ENCODE results near the gene AGPS.

The AGPS gene

GRCh38 chr2:177391822-177392372 is 676 bp upstream of the AGPS start:
- H3K36me3 ChIP-seq (replicated peaks; ENCODE audit: low read depth, low read length) = no peaks in the 10 kb centered on the region
- peaks cover 29% of the 10 kb centered on the region for H3K4me1 ChIP-seq (ENCODE audit: low read length)
- peaks cover 46% of the 10 kb centered on the region for H3K79me2 ChIP-seq (ENCODE audit: low read length)
- no peaks in the 10 kb centered on the region for H3K27me3 ChIP-seq (ENCODE audit: low read depth, low read length)
- H4K20me1 ChIP-seq (ENCODE audit: insufficient read depth, low read length) = peaks cover 20% of the 10 kb centered on the region
- H3K9ac ChIP-seq (ENCODE audit: low read length) = peak overlapping the region; percentile 92
- TF ChIP-seq CTCF (IDR thresholded peaks at IDR 0.05; ENCODE audit: low read depth, low read length) (no peak), EZH2phosphoT487 (IDR thresholded peaks at IDR 0.05; ENCODE audit: low read depth) (no peak)
- H3K27ac ChIP-seq (ENCODE audit: low read length) = no peak overlapping the region
- H3K4me2 ChIP-seq (ENCODE audit: low read length) = peak overlapping the region; percentile 80
- peak overlapping the region; percentile 94 for H3K4me3 ChIP-seq (ENCODE audit: low read length)
- peak overlapping the region; percentile 89 for H2AFZ ChIP-seq (ENCODE audit: low read depth, low read length)
- no peaks in the 10 kb centered on the region for H3K9me3 ChIP-seq (ENCODE audit: insufficient read depth, low read length)

- Histone ChIP-seq H3K9ac (ENCODE audit: low read length) (peak overlapping the region; percentile 92), H3K27me3 (ENCODE audit: low read depth, low read length) (no peaks in the 10 kb centered on the region), H3K36me3 (replicated peaks; ENCODE audit: low read depth, low read length) (no peaks in the 10 kb centered on the region), H3K4me1 (ENCODE audit: low read length) (peaks cover 29% of the 10 kb centered on the region), H3K79me2 (ENCODE audit: low read length) (peaks cover 59% of the 10 kb centered on the region), H4K20me1 (ENCODE audit: insufficient read depth, low read length) (peaks cover 23% of the 10 kb centered on the region), H3K4me3 (ENCODE audit: low read length) (peak overlapping the region; percentile 94), H3K27ac (ENCODE audit: low read length) (no peak overlapping the region), H3K4me2 (ENCODE audit: low read length) (peak overlapping the region; percentile 80), H3K9me3 (ENCODE audit: insufficient read depth, low read length) (no peaks in the 10 kb centered on the region), H2AFZ (ENCODE audit: low read depth, low read length) (peak overlapping the region; percentile 89)
- TF ChIP-seq EZH2phosphoT487 (IDR thresholded peaks at IDR 0.05; ENCODE audit: low read depth) (no peak), CTCF (IDR thresholded peaks at IDR 0.05; ENCODE audit: low read depth, low read length) (no peak)
Observed at GRCh38 chr2:177393203-177393755, 706 bp downstream of the AGPS start.

- TF ChIP-seq EZH2phosphoT487 (IDR thresholded peaks at IDR 0.05; ENCODE audit: low read depth) (no peak), CTCF (IDR thresholded peaks at IDR 0.05; ENCODE audit: low read depth, low read length) (no peak)
- Histone ChIP-seq H4K20me1 (ENCODE audit: insufficient read depth, low read length) (peaks cover 27% of the 10 kb centered on the region), H3K36me3 (replicated peaks; ENCODE audit: low read depth, low read length) (no peaks in the 10 kb centered on the region), H3K4me2 (ENCODE audit: low read length) (peak overlapping the region; percentile 80), H3K27me3 (ENCODE audit: low read depth, low read length) (no peaks in the 10 kb centered on the region), H3K27ac (ENCODE audit: low read length) (no peak overlapping the region), H3K79me2 (ENCODE audit: low read length) (peaks cover 66% of the 10 kb centered on the region), H2AFZ (ENCODE audit: low read depth, low read length) (no peak overlapping the region), H3K4me3 (ENCODE audit: low read length) (peak overlapping the region; percentile 94), H3K9me3 (ENCODE audit: insufficient read depth, low read length) (no peaks in the 10 kb centered on the region), H3K4me1 (ENCODE audit: low read length) (peaks cover 29% of the 10 kb centered on the region), H3K9ac (ENCODE audit: low read length) (peak overlapping the region; percentile 92)
Observed at GRCh38 chr2:177393824-177394593, 1.4 kb downstream of the AGPS start.

- Histone ChIP-seq H3K9me3 (ENCODE audit: insufficient read depth, low read length) (no peaks in the 10 kb centered on the region), H3K4me1 (ENCODE audit: low read length) (peaks cover 29% of the 10 kb centered on the region), H2AFZ (ENCODE audit: low read depth, low read length) (no peak overlapping the region), H3K4me2 (ENCODE audit: low read length) (peak overlapping the region; percentile 80), H4K20me1 (ENCODE audit: insufficient read depth, low read length) (peaks cover 30% of the 10 kb centered on the region), H3K36me3 (replicated peaks; ENCODE audit: low read depth, low read length) (no peaks in the 10 kb centered on the region), H3K79me2 (ENCODE audit: low read length) (peaks cover 72% of the 10 kb centered on the region), H3K27ac (ENCODE audit: low read length) (no peak overlapping the region), H3K4me3 (ENCODE audit: low read length) (peak overlapping the region; percentile 94; the same call in 1 of the 2 replicates), H3K27me3 (ENCODE audit: low read depth, low read length) (no peaks in the 10 kb centered on the region), H3K9ac (ENCODE audit: low read length) (no peak overlapping the region)
- no peak for TF ChIP-seq CTCF (IDR thresholded peaks at IDR 0.05; ENCODE audit: low read depth, low read length)
Observed at GRCh38 chr2:177394594-177394973, 2.0 kb downstream of the AGPS start.

All from OCI-LY3 (cell line).